CD4-positive, alpha-beta T cell treated with Interleukin-4 for 4 hours (primary cell): ENCODE results near the gene FRAS1.

Source experiments
- DNase-seq: peaks from one replicate; pipeline ENCODE4 v3.0.0-alpha.2; 2020

FRAS1 gene

DNA sequence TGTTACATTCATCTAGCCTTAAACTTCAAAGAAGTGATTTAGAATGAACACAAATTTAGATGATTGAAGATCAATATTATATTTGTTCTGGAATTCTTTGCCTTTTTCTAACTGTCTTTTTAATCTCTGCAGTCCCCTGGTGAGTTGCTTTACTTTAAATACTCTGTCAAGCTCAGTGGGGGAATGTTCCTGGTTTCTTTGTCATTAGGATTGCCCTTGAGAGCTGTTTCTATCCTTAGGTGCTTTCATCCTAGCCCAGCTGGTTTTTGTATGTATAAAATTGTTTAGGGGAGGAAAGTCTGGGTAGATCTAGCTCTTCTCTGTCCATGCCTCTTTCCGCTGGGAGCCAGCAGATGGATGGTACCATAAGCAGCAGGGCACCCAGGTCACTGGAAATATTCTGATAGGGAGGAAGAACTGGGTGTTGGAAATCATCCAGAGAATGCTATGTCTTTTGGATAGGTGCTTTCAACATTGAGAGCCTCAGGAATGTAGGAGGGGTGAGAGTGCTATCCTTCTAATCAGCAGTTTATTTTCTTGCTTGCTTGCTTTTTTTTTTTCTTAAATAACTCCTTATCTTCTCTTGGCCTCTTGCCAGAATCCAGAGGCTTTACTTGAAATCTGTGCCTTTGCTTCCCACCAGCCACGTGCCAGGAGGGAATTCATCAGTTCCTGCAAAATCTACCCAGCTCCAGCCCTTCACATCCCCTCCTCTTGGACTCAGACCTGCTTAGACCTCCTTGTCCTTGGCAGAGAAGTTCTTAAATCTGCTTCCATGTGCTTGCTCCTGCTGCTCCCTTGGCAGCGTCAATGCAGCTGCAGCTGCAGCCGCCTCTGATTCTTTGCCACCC, 279.2 kb downstream of the FRAS1 start:
- DNase-seq, result no peak

DNA sequence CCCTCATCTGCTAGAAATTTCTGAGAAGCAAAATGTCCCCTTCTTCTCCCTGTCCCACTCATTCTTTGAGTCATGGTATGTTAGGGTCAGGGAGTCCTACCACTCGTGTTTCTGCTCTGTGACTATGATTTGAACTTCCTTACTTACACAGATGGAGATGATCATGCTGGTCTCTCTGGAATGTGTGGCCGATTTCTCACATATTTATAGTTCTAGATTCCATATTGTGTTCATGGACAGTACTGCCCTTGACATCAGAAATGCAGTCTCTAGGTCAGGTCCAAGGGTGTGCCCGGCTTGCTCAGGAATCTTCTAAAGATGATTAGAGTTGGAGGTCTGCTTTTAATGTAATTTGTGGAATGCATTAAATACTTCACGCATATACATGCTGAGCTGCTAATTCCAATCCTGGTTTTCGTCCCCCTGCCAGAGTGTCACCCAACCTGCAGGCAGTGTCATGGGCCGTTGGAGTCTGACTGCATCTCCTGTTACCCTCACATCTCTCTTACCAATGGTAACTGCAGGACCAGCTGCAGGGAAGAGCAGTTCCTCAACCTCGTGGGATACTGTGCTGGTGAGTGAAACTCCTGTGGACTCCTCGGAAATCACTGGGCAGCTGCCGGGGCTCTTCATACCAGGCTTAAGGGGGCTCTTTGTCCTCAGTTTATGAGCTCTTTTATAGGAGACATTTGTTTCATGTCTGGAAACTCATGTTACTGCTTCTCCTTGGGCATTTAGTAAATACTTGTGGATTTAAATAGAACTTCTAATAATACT, 280.3 kb downstream of the FRAS1 start:
- no peak for DNase-seq

- no peak for DNase-seq
Measured at GRCh38 chr4:78342125-78342524, 285.0 kb downstream of the FRAS1 start.

- DNase-seq, result no peak
Measured at GRCh38 chr4:78343682-78344081, 286.6 kb downstream of the FRAS1 start.

GRCh38 chr4:78345237-78345636, 288.1 kb downstream of the FRAS1 start:
- no peak for DNase-seq

DNA sequence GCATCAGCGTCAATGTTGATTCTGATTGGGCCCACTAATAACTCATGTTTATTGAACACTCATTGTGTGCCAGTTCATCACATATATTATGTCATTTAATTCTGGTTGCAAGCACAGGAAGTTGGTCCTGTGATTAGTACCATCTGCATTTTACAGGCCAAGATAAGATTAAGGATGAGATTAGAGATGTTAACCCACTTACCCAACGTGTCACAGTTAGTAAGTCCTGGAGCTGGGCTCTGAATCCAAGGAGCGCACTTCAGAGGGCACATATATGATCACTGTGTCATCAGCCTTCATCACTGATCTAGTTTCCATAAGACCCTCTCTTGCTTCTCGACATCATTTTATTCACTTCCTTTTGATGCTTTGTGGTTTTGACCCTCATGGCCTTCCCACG, 289.1 kb downstream of the FRAS1 start:
- DNase-seq, result no peak

- DNase-seq, result no peak
Measured at GRCh38 chr4:78347527-78347926, 290.4 kb downstream of the FRAS1 start.

DNA sequence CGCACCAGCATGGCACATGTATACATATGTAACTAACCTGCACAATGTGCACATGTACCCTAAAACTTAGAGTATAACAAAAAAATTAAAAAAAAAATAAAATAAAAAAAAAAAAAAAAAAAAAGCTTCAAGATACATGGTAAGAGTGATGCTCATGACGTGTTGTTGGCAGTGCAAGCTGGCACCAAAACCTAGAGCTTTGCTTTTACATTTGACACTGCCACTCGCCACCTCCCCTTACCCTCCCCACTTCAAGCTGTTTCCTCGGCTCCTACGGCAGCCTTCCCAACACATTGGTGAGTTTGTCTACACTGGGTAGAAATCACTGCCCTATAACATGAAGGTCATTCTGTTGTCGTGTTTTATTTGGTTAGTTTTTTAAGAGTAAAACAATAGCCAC, 296.8 kb downstream of the FRAS1 start:
- no peak for DNase-seq

DNA sequence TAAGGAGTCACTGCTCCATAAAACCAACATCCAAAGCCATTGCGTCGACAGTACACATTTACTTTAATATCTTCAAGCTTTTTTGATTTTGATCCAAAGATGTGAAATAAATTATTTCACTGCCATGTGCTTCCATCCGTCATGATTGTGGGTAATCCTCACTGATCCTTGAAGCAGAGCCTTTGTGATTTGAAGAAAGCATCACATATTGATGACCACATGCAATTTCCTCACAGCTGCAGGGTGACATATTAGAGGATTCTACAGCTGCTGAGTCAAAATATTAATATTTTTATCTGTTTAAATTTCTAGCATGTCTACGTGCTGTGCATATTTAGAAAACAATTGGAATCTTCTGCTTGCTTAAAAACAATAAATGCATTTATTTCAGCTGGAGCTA, 297.7 kb downstream of the FRAS1 start:
- DNase-seq, result no peak

GRCh38 chr4:78355306-78355705, 298.2 kb downstream of the FRAS1 start:
- no peak for DNase-seq

GRCh38 chr4:78356251-78356786, 299.2 kb downstream of the FRAS1 start:
- DNase-seq, result no peak

DNA sequence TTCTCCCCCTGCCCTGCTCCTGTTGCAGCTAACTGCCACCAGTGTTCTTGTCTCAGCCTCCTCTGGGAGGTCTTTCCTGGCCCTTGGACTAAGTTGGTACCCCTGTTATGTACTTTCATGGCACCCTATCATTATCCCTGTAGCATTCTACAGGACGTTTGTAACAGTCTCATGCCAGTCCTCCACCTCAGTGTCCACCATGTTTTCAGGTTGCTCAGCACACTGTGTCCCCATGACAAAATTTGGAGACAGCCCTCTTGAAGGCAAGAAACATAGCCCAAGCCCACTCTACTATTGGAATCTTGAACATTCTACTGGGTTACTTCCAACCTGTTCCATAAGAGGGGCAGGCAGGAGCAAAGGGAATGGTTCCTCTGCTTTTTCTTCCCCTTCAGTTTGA, 300.0 kb downstream of the FRAS1 start:
- DNase-seq, result no peak

DNA sequence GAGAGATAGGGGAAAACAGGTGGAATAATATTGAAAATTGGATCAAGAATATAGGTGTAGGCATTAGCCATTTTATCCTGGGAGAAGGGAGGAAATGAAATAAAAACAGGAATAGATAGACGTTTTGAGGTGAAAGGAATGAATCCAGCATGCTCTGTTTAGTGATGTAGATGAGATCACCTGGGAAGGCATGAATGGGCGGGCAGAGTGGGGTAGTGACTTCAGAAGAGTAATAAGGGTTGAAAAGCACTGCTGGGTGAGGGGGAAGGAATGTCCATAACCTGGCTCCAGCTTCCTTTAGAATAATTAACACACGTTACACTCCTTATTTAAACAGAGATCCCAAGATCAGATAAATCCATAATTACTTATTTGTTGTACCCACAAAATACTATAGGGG, 303.3 kb downstream of the FRAS1 start:
- no peak for DNase-seq

GRCh38 chr4:78361621-78362120, 304.5 kb downstream of the FRAS1 start:
- no peak for DNase-seq

DNA sequence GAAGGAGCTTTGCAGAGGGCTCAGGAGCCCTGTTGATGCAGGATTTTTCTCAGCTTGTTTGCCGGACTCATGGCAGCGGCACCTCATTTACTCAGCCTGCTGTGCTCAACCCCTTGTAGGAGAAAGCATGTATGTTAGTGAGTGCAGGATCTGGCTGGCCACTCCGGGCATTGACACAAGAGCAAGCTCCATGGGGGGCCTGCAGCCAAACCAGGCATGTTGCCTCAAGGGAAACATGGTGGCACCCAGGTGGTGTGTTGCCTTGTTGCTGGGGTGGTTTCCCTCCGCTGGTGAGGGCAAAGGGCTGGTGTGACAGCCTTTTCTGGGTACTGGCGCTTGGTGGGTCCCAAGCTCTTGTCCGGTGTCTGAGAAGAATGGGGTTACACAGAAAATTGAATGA, 305.2 kb downstream of the FRAS1 start:
- DNase-seq, result no peak

- no peak for DNase-seq
Measured at GRCh38 chr4:78363031-78363570, 306.0 kb downstream of the FRAS1 start.

- DNase-seq, result no peak
Measured at GRCh38 chr4:78369679-78370078, 312.6 kb downstream of the FRAS1 start.

GRCh38 chr4:78370631-78371372, 313.7 kb downstream of the FRAS1 start:
- no peak for DNase-seq

- DNase-seq, result no peak
Measured at GRCh38 chr4:78372355-78372988, 315.3 kb downstream of the FRAS1 start.

GRCh38 chr4:78377555-78377954, 320.4 kb downstream of the FRAS1 start:
- DNase-seq, result no peak

GRCh38 chr4:78379040-78379439, 321.9 kb downstream of the FRAS1 start:
- DNase-seq, result no peak
